IMR-90 (cell line): ENCODE measurements around the gene DOHH. TPM values are rescaled to one million over a fixed set of nuclear protein-coding genes. Genes with fewer than 3 reads are reported as not detected.

ENCODE experiments used
- ATAC-seq: fragments of 200-7000 bp; cut with Tn5 transposase; 2 replicates; pipeline ENCODE4 v1.9.1; 2020; ENCODE audit warnings: low read depth, mild to moderate bottlenecking, moderate library complexity
- BruUV-seq: library from RNA; stranded (reverse); fragments of 400-500 nt; replicated peaks from 2 replicates; lab custom pipeline; 2021; lab: Mats Ljungman, UMichigan
- CTCF ChIA-PET: fragments of 300-600 bp; formaldehyde crosslinking; extraction: SDS; loops from one replicate; lab custom pipeline; 2021; ENCODE audit warnings: antibody characterized with exemption; lab: Yijun Ruan, JAX
- POLR2A ChIA-PET: fragments of 300-600 bp; sonication (Branson Sonifier 250); formaldehyde crosslinking; loops from one replicate; lab custom pipeline; 2022; ENCODE audit warnings: antibody characterized with exemption; ENCODE audit not compliant: unreplicated experiment; lab: Charles Lee
- DNase-seq: peaks from one replicate; pipeline ENCODE4 v3.0.0; 2013
- H2AFZ ChIP-seq: replicated peaks from 2 replicates; pipeline ENCODE3; 2013; ENCODE audit warnings: low read length, mild to moderate bottlenecking; ENCODE audit not compliant: poor library complexity
- H2AK5ac ChIP-seq: 2 replicates; pipeline ENCODE4 v1.6.1; 2013; ENCODE audit warnings: low read depth, low read length, inconsistent platforms
- H2AK9ac ChIP-seq: replicated peaks from 2 replicates; pipeline ENCODE3; 2013; ENCODE audit warnings: mild to moderate bottlenecking, low read depth, low read length, moderate library complexity; ENCODE audit not compliant: poor library complexity
- H2BK120ac ChIP-seq: 2 replicates; pipeline ENCODE4 v1.6.1; 2013; ENCODE audit warnings: low read depth, low read length, inconsistent platforms
- H2BK15ac ChIP-seq: 3 replicates; pipeline ENCODE4 v1.6.1; 2013; ENCODE audit warnings: low read depth, low read length, inconsistent platforms
- H2BK20ac ChIP-seq: 2 replicates; pipeline ENCODE4 v1.6.1; 2013; ENCODE audit warnings: low read depth, mild to moderate bottlenecking, inconsistent platforms, low read length, moderate library complexity
- H2BK5ac ChIP-seq: 2 replicates; pipeline ENCODE4 v1.6.1; 2013; ENCODE audit warnings: mild to moderate bottlenecking, low read depth, low read length, inconsistent platforms; ENCODE audit not compliant: poor library complexity, severe bottlenecking
- H3K14ac ChIP-seq: replicated peaks from 2 replicates; pipeline ENCODE4 v1.6.1; 2013; ENCODE audit warnings: low read depth, low read length, inconsistent platforms
- H3K18ac ChIP-seq: 2 replicates; pipeline ENCODE4 v1.6.1; 2013; ENCODE audit warnings: low read depth, low read length, control low read depth
- H3K23ac ChIP-seq: 2 replicates; pipeline ENCODE4 v1.6.1; 2013; ENCODE audit warnings: low read depth, low read length, inconsistent platforms
- H3K27ac ChIP-seq: 2 replicates; pipeline ENCODE4 v1.5.1; 2013; ENCODE audit warnings: mild to moderate bottlenecking, control low read depth, low read length; ENCODE audit not compliant: insufficient read depth
- H3K27me3 ChIP-seq: 2 replicates; pipeline ENCODE4 v1.6.1; 2013; ENCODE audit warnings: low read length; ENCODE audit not compliant: control insufficient read depth, insufficient read depth
- H3K36me3 ChIP-seq: 2 replicates; pipeline ENCODE4 v1.6.1; 2013; ENCODE audit warnings: low read length, mixed read lengths; ENCODE audit not compliant: control insufficient read depth, insufficient read depth
- H3K4ac ChIP-seq: 2 replicates; pipeline ENCODE4 v1.6.1; 2013; ENCODE audit warnings: low read depth, low read length, inconsistent platforms
- H3K4me1 ChIP-seq: 2 replicates; pipeline ENCODE4 v1.6.1; 2013; ENCODE audit warnings: low read length, mixed read lengths; ENCODE audit not compliant: control insufficient read depth, insufficient read depth
- H3K4me2 ChIP-seq: 2 replicates; pipeline ENCODE4 v1.6.1; 2013; ENCODE audit warnings: low read depth, mild to moderate bottlenecking, control low read depth, low read length, moderate library complexity
- H3K4me3 ChIP-seq: 2 replicates; pipeline ENCODE4 v1.5.1; 2013; ENCODE audit warnings: low read depth, mild to moderate bottlenecking, control low read depth, low read length, moderate library complexity; ENCODE audit not compliant: insufficient read depth
- H3K56ac ChIP-seq: 2 replicates; pipeline ENCODE4 v1.6.1; 2013; ENCODE audit warnings: low read length, inconsistent platforms; ENCODE audit not compliant: insufficient read depth; ENCODE audit errors: extremely low read depth
- H3K79me1 ChIP-seq, 2 experiments: 2 replicates each; pipeline ENCODE4 v1.6.1; 2013; ENCODE audit warnings: low read length in 2 of 2, inconsistent platforms in 1 of 2, low read depth in 1 of 2
- H3K9ac ChIP-seq: 2 replicates; pipeline ENCODE4 v1.6.1; 2013; ENCODE audit warnings: low read depth, low read length, control low read depth
- H3K9me1 ChIP-seq: 2 replicates; pipeline ENCODE4 v1.6.1; 2013; ENCODE audit warnings: low read length, inconsistent platforms; ENCODE audit not compliant: insufficient read depth
- H3K9me3 ChIP-seq: 2 replicates; pipeline ENCODE4 v1.6.1; 2013; ENCODE audit warnings: low read length; ENCODE audit not compliant: control insufficient read depth, insufficient read depth
- H4K20me1 ChIP-seq: 2 replicates; pipeline ENCODE4 v1.6.1; 2013; ENCODE audit warnings: low read length, inconsistent platforms; ENCODE audit not compliant: insufficient read depth
- H4K5ac ChIP-seq: 2 replicates; pipeline ENCODE4 v1.6.1; 2013; ENCODE audit warnings: mild to moderate bottlenecking, low read depth, low read length, control low read depth
- H4K8ac ChIP-seq, 2 experiments: 2 replicates each; pipeline ENCODE4 v1.6.1; 2013; ENCODE audit warnings: low read depth in 2 of 2, low read length in 2 of 2, control low read depth in 1 of 2, inconsistent platforms in 1 of 2
- H4K91ac ChIP-seq: 2 replicates; pipeline ENCODE4 v1.6.1; 2013; ENCODE audit warnings: low read depth, low read length, inconsistent platforms; ENCODE audit not compliant: insufficient read depth
- BHLHE40 ChIP-seq: fragments of 150-350 bp; IDR thresholded peaks from 2 replicates; pipeline ENCODE4 v1.6.1; 2016; ENCODE audit warnings: mild to moderate bottlenecking, low read depth, low read length
- CEBPB ChIP-seq: IDR thresholded peaks from 2 replicates; pipeline ENCODE4 v1.6.1; 2012; ENCODE audit warnings: low read depth, low read length, improper control_type of control experiment
- CHD1 ChIP-seq: IDR thresholded peaks from 2 replicates; pipeline ENCODE4 v1.6.1; 2012; ENCODE audit warnings: low read depth, low read length, improper control_type of control experiment
- ELK1 ChIP-seq: fragments of 150-350 bp; IDR thresholded peaks from 2 replicates; pipeline ENCODE4 v1.6.1; 2016; ENCODE audit warnings: low read depth, mild to moderate bottlenecking, low read length, moderate library complexity, borderline replicate concordance
- FOS ChIP-seq: fragments of 150-350 bp; IDR thresholded peaks from 2 replicates; pipeline ENCODE4 v1.6.1; 2016; ENCODE audit warnings: low read depth, low read length
- MAFK ChIP-seq: IDR thresholded peaks from 2 replicates; pipeline ENCODE4 v1.6.1; 2012; ENCODE audit warnings: low read depth, low read length, improper control_type of control experiment
- MXI1 ChIP-seq: IDR thresholded peaks from 2 replicates; pipeline ENCODE4 v1.6.1; 2012; ENCODE audit warnings: low read depth, mild to moderate bottlenecking, low read length, moderate library complexity, borderline replicate concordance
- NFE2L2 ChIP-seq: fragments of 150-350 bp; IDR thresholded peaks from 2 replicates; pipeline ENCODE4 v1.6.1; 2016; ENCODE audit warnings: low read depth, mild to moderate bottlenecking, low read length
- POLR2A ChIP-seq: IDR thresholded peaks from 2 replicates; pipeline ENCODE4 v1.6.1; 2012; ENCODE audit warnings: mild to moderate bottlenecking, low read depth, low read length
- RAD21 ChIP-seq: IDR thresholded peaks from 2 replicates; pipeline ENCODE4 v1.6.1; 2012; ENCODE audit warnings: low read length, improper control_type of control experiment
- RCOR1 ChIP-seq: IDR thresholded peaks from 2 replicates; pipeline ENCODE4 v1.6.1; 2012; ENCODE audit warnings: mild to moderate bottlenecking, low read length, improper control_type of control experiment; ENCODE audit not compliant: insufficient replicate concordance
- RFX5 ChIP-seq: IDR thresholded peaks from 2 replicates; pipeline ENCODE4 v1.8.0; 2012; ENCODE audit warnings: low read depth, mild to moderate bottlenecking, low read length, moderate library complexity
- SMC3 ChIP-seq: fragments of 150-350 bp; IDR thresholded peaks from 2 replicates; pipeline ENCODE4 v1.6.1; 2016; ENCODE audit warnings: low read depth, mild to moderate bottlenecking, antibody characterized with exemption, low read length, moderate library complexity
- USF2 ChIP-seq: fragments of 150-350 bp; IDR thresholded peaks from 2 replicates; pipeline ENCODE4 v1.6.1; 2017; ENCODE audit warnings: mild to moderate bottlenecking, antibody characterized with exemption, low read length, low read depth
- WGBS, 2 experiments: methylation state at CpG; one replicate each; pipeline versions ENCODE4 v1.1.5 to v1.1.7; 2013; ENCODE audit warnings: missing lambda C conversion rate in 2 of 2; ENCODE audit not compliant: insufficient read length in 1 of 2; ENCODE audit errors: extremely low coverage in 2 of 2; 5-methylcytosine and 5-hydroxymethylcytosine counted together
- dilution Hi-C: fragments of 300-500 bp; cut with HindIII; formaldehyde crosslinking; loops from one replicate; pipeline ENCODE4 v1.14.3; 2018; ENCODE audit warnings: low sequenced_read_pairs; ENCODE audit not compliant: unreplicated experiment
- in situ Hi-C: fragments of 300-500 bp; cut with MboI; formaldehyde crosslinking; loops from 3 replicates; pipeline ENCODE4 v1.14.3; 2019; ENCODE audit warnings: low sequenced_read_pairs, inconsistent platforms, mixed read lengths
- intact Hi-C: fragments of 100-400 bp; cut with micrococcal nuclease; formaldehyde crosslinking; loops from 2 replicates; pipeline ENCODE4 v1.10.0; 2022
- polyA plus RNA-seq, 3 experiments: library from polyadenylated mRNA; depleted of rRNA; stranded (reverse); fragments of >200 nt; gene quantifications; 2 replicates each; pipeline ENCODE4 v1.2.3, GENCODE V29; 2012; ENCODE audit warnings: low replicate concordance in 1 of 3
- total RNA-seq: library from RNA; depleted of rRNA; stranded (reverse); fragments of >200 nt; gene quantifications from 2 replicates; pipeline ENCODE4 v1.2.3, GENCODE V29; 2012

The DOHH gene
- total and polyA plus RNA-seq, 2 of the 4 experiments (the other 2 are of a cell fraction), result 3.2 to 9.2 TPM

GRCh38 chr19:3524078-3524842, 23.8 kb upstream of the DOHH start:
- Histone ChIP-seq H2BK120ac (no peak overlapping the region), H4K20me1 (peaks cover 64% of the 10 kb centered on the region), H2BK15ac (no peak overlapping the region), H3K79me1 (peaks cover 25 to 74% of the 10 kb centered on the region in 2 experiments), H4K5ac (no peak overlapping the region), H2BK5ac (no peak overlapping the region), H4K8ac (no peak overlapping the region), H3K23ac (no peak overlapping the region), H3K9me3 (no peaks in the 10 kb centered on the region), H3K4ac (no peak overlapping the region), H3K27ac (no peak overlapping the region), H2AK5ac (no peak overlapping the region), H4K91ac (no peak overlapping the region), H3K4me1 (no peaks in the 10 kb centered on the region), H3K18ac (no peak overlapping the region), H2AK9ac (no peak overlapping the region), H3K56ac (no peak overlapping the region), H3K36me3 (peaks cover 53% of the 10 kb centered on the region), H3K9me1 (peaks cover 12% of the 10 kb centered on the region; the same call in 1 of the 2 replicates), H2BK20ac (no peak overlapping the region), H3K14ac (no peak overlapping the region), H3K4me3 (no peak overlapping the region), H2AFZ (no peak overlapping the region), H3K4me2 (no peak overlapping the region), H3K27me3 (no peaks in the 10 kb centered on the region), H3K9ac (no peak overlapping the region)
- ChIA-PET CTCF (no interaction called here), POLR2A (no interaction called here)
- ATAC-seq, result no peak
- WGBS, 2 experiments, result 90% methylated on average over 10 of the region's 33 CpGs; no CpG with 5 or more reads in 1 of the 2 experiments
- TF ChIP-seq MXI1, result no peak
- TF ChIP-seq RAD21, result no peak
- TF ChIP-seq CHD1, result no peak
- TF ChIP-seq RCOR1, result no peak
- no peak for TF ChIP-seq SMC3
- no peak for TF ChIP-seq ELK1
- no peak for TF ChIP-seq RFX5
- TF ChIP-seq NFE2L2, result no peak
- no peak for TF ChIP-seq BHLHE40
- no peak for TF ChIP-seq MAFK
- TF ChIP-seq USF2, result no peak
- TF ChIP-seq CEBPB, result no peak
- TF ChIP-seq POLR2A, result no peak
- no peak for TF ChIP-seq FOS
- dilution Hi-C loops, result no loop called here
- DNase-seq, result no peak
- no TSS peak for BruUV-seq
- intact Hi-C loops, result no loop called here
- in situ Hi-C loops, result no loop called here
